BE2C (cell line): ENCODE results near the gene DNAJC5.

ENCODE experiments used
- DNase-seq: peaks from one replicate; pipeline ENCODE4 v3.0.0-alpha.2; 2020
- H3K27me3 ChIP-seq: fragments of 250-450 bp; sonication (Bioruptor Pico); 2 replicates; pipeline ENCODE4 v1.5.1; 2020; ENCODE audit warnings: mild to moderate bottlenecking
- H3K36me3 ChIP-seq: fragments of 250-450 bp; sonication (Bioruptor Pico); 2 replicates; pipeline ENCODE4 v1.5.1; 2020; ENCODE audit warnings: mild to moderate bottlenecking
- H3K4me1 ChIP-seq: fragments of 250-450 bp; sonication (Bioruptor Pico); 2 replicates; pipeline ENCODE4 v1.5.1; 2020
- H3K4me3 ChIP-seq: 2 replicates; pipeline ENCODE4 v1.5.1; 2011; ENCODE audit warnings: low read depth, low read length
- H3K9me3 ChIP-seq: fragments of 250-450 bp; sonication (Bioruptor Pico); 2 replicates; pipeline ENCODE4 v1.5.1; 2020
- TF ChIP-seq, protein P1 (sequence below): IDR thresholded peaks from 2 replicates; pipeline ENCODE4 v1.5.1; 2012; ENCODE audit warnings: mild to moderate bottlenecking, low read depth, low read length

The DNAJC5 gene

DNA sequence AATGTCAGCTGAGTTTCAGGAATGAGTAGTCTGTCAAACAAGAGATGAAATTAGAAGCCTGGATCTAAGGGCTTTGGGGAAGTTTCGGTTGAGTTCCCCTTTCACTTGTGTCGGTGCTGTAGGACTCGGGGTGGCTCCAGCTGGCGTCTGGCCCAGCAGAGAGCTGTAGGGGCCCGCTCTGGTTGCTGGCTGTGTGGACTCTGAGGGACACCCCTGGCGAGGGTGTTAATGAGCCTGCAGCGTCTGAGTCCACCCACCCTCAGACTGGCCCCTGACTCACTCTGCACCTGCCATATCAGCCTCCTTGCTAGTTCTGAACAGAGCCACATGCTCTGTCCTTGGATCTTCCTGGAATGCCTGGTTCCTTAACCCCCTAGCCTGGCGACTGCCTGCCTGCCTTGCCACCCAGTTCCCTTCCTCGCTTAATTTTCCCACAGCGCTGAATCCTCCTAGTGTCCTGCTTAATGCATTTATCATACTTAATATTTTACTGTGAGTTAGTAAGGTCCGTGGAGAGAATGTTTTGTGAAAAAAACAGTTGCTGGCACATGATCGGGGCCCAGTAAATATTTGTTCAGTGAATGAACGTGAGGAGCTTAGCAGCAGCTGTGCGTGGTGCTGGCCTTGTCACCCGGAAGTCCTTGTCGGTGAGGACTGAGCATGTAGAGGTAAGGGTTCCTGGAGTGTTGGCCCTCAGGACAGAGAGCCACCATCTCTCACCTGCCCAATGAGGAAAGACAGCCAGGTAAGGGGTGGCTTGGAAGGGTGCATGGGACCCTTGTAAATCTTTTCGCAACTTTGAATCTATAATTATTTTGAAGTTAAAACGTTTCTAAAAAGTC lies 1.6 kb downstream of the DNAJC5 start:
- Histone ChIP-seq H3K4me1 (no peaks in the 10 kb centered on the region), H3K4me3 (peak overlapping the region; percentile 82), H3K9me3 (no peaks in the 10 kb centered on the region), H3K27me3 (no peaks in the 10 kb centered on the region), H3K36me3 (peaks cover 6% of the 10 kb centered on the region; the same call in 1 of the 2 replicates)
- TF ChIP-seq, protein P1, sequence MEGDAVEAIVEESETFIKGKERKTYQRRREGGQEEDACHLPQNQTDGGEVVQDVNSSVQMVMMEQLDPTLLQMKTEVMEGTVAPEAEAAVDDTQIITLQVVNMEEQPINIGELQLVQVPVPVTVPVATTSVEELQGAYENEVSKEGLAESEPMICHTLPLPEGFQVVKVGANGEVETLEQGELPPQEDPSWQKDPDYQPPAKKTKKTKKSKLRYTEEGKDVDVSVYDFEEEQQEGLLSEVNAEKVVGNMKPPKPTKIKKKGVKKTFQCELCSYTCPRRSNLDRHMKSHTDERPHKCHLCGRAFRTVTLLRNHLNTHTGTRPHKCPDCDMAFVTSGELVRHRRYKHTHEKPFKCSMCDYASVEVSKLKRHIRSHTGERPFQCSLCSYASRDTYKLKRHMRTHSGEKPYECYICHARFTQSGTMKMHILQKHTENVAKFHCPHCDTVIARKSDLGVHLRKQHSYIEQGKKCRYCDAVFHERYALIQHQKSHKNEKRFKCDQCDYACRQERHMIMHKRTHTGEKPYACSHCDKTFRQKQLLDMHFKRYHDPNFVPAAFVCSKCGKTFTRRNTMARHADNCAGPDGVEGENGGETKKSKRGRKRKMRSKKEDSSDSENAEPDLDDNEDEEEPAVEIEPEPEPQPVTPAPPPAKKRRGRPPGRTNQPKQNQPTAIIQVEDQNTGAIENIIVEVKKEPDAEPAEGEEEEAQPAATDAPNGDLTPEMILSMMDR, result no peak
- no peak for DNase-seq

DNA sequence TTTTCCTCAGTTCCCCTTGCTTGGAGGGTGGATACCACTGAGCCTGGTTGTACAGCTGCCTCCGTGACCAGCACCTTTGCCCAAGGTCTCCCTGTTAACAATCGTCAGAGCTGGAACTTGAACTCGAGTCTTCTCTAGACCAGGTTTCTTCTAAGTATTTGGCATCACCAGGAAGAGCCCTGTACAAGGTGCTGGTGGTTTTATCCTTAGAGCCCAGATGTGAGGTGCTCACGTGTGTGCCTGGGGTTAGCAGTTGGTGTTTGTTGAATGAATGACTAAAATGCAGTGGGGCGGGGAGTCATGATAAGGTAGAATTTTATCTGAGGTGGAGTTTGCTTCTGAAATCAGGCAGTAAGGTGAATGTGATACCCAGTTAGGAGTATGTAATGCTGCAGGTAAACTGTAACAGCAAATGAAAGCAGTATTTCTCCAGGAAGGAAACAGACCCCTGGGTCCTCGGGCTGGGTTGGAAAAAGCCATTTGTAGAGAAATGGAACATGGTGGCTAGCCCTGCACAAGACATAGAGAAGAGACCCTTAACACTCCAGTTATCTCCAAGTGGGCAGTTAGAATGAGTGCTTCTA lies 3.1 kb downstream of the DNAJC5 start:
- Histone ChIP-seq H3K4me3 (no peak overlapping the region), H3K4me1 (no peaks in the 10 kb centered on the region), H3K36me3 (peaks cover 6% of the 10 kb centered on the region; the same call in 1 of the 2 replicates), H3K9me3 (no peaks in the 10 kb centered on the region), H3K27me3 (no peaks in the 10 kb centered on the region)
- TF ChIP-seq, protein P1, result no peak
- no peak for DNase-seq

DNA sequence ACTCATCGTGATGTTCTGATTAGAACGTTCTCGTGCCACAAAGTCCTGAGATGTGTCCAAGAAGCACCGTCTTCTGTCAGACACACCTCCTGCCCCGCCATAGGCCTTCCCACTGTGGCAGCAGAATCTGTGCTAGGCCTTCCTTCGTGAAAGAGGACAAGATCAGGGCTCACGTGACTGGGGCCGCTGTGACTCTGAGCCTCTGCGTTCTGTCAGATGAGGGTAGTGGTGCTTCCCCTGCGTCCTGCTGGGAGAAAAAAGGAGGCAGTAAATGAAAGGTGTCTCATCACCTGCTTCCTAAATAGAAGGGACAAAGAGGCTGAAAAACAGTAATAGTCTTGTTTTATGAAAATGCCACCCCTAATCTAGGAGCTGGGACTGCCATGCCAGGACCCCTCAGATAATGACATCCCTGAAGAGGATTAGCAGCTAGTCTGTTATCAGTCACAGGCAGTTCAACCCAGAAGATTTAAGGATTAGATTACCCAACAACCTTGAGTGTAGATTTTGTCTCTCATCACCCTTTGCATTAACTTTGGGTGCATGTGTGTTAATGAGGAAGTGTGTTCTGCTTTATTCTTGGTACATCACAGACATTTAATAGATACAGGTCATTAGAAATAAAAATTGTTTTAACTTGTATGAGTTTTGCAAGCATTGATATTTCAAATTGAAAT lies 4.1 kb downstream of the DNAJC5 start:
- H3K4me3 ChIP-seq, result no peak overlapping the region
- H3K36me3 ChIP-seq, result peaks cover 6% of the 10 kb centered on the region
- no peaks in the 10 kb centered on the region for H3K27me3 ChIP-seq
- TF ChIP-seq, protein P1, result no peak
- no peak for DNase-seq
- no peaks in the 10 kb centered on the region for H3K9me3 ChIP-seq
- no peaks in the 10 kb centered on the region for H3K4me1 ChIP-seq

DNA sequence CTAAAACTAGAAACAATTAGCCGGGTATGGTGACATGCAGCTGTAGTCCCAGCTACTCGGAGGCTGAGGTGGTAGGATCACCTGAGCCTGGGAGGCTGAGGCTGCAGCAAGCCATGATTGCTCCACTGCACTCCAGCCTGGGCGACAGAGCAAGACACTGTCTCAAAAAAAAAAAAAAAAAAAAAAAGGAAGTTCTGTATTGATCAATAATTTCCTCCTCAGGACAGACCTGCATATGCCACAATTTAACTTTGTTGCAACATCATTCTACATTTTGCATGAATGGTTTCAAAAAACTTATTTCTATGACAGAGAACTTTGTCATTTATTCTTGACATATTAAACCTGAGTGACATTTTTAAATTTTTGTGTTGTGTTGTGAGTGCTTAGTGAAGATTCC lies 5.5 kb downstream of the DNAJC5 start:
- Histone ChIP-seq H3K4me3 (no peak overlapping the region), H3K4me1 (no peaks in the 10 kb centered on the region; the same call in 1 of the 2 replicates), H3K27me3 (no peaks in the 10 kb centered on the region), H3K36me3 (peaks cover 6% of the 10 kb centered on the region), H3K9me3 (no peaks in the 10 kb centered on the region)
- TF ChIP-seq, protein P1, result no peak
- DNase-seq, result no peak

DNA sequence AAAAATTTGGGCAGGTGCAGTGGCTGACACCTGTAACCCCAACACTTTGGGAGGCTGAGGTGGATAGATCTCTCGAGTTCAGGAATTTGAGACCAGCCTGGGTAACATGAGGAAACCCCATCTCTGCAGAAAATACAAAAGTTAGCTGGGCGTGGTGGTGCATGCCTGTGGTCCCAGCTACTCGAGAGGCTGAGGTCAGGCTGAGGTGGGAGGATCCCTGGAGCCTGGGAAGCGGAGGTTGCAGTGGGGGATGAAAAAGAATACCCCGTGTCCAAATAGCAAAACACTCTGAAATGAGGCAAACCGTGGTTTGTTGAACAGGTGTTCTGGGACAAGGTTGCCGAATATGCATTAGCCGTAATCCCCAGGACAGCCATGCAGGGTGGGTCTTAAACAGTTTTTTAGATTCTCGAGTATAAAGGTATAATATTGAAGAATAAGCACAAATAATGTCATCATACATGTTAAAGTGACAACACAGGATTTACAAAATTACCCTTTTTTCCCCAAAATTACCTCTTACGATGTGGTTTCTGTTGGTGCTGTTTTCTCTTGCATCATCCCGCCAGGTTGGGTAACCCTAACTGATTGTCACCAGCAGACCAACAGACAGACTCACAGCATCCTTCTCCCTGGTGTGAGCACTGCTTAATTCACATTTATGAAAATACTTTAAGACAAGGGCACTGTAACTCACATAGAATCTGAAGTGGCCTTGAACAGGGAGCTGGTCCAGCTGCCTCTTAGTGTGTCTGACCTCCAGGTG lies 9.1 kb downstream of the DNAJC5 start:
- Histone ChIP-seq H3K4me1 (peaks cover 6% of the 10 kb centered on the region; the same call in 1 of the 2 replicates), H3K27me3 (no peaks in the 10 kb centered on the region), H3K9me3 (no peaks in the 10 kb centered on the region), H3K4me3 (no peak overlapping the region), H3K36me3 (no peaks in the 10 kb centered on the region; the same call in none of the 2 replicates)
- TF ChIP-seq, protein P1, result no peak
- no peak for DNase-seq
